HG03066 (cell line): Measurements from ENCODE around the gene SMAD7.
"Not testable (repeated sequence)": the region's sequence is repeated elsewhere in the genome, so short reads cannot be mapped to it uniquely, and the experiment has no call there.

Experiments used
- ATAC-seq: cut with Tn5 transposase; IDR thresholded peaks from one replicate; pipeline ENCODE4 v1.9.1; 2021; ENCODE audit warnings: low read depth; ENCODE audit not compliant: unreplicated experiment

Gene SMAD7

DNA sequence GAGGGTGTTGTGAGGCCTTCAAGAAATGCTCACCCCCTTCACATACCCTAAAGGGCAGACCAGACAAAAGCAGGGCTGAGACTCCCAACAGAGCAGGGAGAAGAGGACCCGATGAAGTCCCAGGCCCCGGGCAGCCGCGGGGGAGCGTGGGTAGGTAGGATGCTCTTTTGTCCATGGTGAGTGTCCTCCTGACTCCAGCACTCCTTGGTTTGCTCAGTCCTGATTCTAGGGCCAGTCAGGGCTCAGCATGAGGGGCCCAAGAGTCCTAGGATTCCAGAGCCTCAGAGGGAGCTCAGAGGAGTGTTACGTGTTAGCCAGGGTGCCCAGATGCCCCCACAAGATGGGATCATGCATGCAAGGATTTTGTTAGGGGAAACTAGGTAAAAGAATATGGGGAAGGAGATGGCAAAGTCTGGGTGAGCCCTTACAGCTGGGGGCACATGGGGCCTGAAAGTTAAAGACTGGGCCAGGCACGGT lies 64.8 kb downstream of the SMAD7 start:
- no peak for ATAC-seq

GRCh38 chr18:48885266-48885923 lies 65.4 kb downstream of the SMAD7 start:
- no peak for ATAC-seq

- no peak for ATAC-seq
These were observed 66.0 kb downstream of the SMAD7 start for GRCh38 chr18:48884771-48885170.

GRCh38 chr18:48884306-48884705 lies 66.5 kb downstream of the SMAD7 start:
- ATAC-seq: no peak

- no peak for ATAC-seq
These were observed 68.4 kb downstream of the SMAD7 start for GRCh38 chr18:48882379-48882778.

- no peak for ATAC-seq
These were observed 69.8 kb downstream of the SMAD7 start for GRCh38 chr18:48880931-48881330.

GRCh38 chr18:48879008-48879431 lies 71.7 kb downstream of the SMAD7 start:
- ATAC-seq: no peak

GRCh38 chr18:48878471-48878870 lies 72.3 kb downstream of the SMAD7 start:
- no peak for ATAC-seq

GRCh38 chr18:48877941-48878340 lies 72.8 kb downstream of the SMAD7 start:
- no peak for ATAC-seq

GRCh38 chr18:48876590-48876989 lies 74.2 kb downstream of the SMAD7 start:
- ATAC-seq: no peak

GRCh38 chr18:48875942-48876511 lies 74.7 kb downstream of the SMAD7 start:
- ATAC-seq: no peak

DNA sequence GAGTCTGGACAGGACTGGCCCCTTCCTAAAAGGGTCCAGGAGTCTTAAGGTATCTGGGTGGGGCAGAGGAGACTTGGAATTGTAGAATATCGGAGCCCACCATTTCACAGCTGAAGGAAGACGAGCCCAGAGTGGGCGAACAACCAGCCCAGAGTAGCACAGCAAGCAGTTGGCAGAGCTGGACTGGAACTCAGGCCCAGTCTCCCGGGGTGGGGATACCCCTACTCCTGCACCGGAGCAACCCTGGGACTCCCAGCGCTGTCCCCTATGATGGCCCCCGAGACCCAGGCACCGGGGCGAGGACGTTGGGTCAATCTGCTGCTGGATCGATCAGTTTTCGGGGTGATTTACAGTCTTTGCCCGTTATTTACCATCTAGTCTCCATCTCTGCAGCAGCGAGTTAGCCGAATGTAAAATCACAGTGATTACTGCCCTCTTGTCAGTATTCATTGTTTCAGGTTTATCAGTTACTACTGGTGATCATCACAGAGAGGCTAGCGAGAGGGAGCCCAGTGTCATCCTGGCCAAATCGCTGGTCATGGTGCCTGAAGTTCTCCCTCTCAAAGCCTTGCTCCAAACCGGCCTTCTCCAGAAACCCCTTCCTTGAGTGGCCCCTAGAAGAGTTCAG lies 75.3 kb downstream of the SMAD7 start:
- ATAC-seq: no peak

DNA sequence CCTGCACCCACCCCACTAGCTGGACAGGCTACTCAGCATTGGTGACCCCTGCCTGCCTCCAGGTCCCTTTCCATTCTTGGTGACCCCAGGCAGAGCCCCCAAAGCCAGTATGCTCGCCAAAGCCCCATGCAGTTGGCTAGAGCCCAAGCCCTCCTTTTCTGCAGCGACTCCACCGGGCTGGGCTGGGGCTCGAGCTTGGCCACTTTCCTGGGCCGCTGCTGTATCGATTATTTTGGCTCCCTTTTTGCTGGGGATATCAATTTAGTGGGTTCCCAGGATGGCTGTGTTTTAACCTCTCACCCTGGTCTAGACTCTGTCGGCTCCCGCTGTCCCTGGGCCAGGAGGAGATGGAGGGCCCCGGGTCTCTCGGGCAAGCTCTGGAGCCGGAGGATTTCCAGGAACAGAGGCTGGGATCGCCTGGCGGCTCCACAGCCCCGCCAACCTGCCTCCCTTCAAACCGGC lies 76.0 kb downstream of the SMAD7 start:
- ATAC-seq: no peak

- ATAC-seq: no peak
These were observed 76.5 kb downstream of the SMAD7 start for GRCh38 chr18:48874233-48874632.

- ATAC-seq: no peak
These were observed 78.3 kb downstream of the SMAD7 start for GRCh38 chr18:48872234-48873145.

GRCh38 chr18:48871391-48872166 lies 79.2 kb downstream of the SMAD7 start:
- no peak for ATAC-seq

- not testable (repeated sequence) for ATAC-seq
These were observed 79.8 kb downstream of the SMAD7 start for GRCh38 chr18:48870926-48871325.
